ENCODE results near the gene PRSS16.
A peak's percentile ranks its signal among the peaks of the same experiment; 100 is the strongest.

Gene PRSS16

GRCh38 chr6:27248783-27249182 lies 1.3 kb downstream of the PRSS16 start:
- no peak for TF ChIP-seq CTCF (conservative IDR thresholded peaks at IDR 0.05; ENCODE audit: control insufficient read depth, insufficient read depth, low read depth, low read length)
- H3K4me3 ChIP-seq (ENCODE audit: control insufficient read depth, low read depth, low read length), result no peak overlapping the region
- no peak for DNase-seq (ENCODE audit: low read depth)

DNA sequence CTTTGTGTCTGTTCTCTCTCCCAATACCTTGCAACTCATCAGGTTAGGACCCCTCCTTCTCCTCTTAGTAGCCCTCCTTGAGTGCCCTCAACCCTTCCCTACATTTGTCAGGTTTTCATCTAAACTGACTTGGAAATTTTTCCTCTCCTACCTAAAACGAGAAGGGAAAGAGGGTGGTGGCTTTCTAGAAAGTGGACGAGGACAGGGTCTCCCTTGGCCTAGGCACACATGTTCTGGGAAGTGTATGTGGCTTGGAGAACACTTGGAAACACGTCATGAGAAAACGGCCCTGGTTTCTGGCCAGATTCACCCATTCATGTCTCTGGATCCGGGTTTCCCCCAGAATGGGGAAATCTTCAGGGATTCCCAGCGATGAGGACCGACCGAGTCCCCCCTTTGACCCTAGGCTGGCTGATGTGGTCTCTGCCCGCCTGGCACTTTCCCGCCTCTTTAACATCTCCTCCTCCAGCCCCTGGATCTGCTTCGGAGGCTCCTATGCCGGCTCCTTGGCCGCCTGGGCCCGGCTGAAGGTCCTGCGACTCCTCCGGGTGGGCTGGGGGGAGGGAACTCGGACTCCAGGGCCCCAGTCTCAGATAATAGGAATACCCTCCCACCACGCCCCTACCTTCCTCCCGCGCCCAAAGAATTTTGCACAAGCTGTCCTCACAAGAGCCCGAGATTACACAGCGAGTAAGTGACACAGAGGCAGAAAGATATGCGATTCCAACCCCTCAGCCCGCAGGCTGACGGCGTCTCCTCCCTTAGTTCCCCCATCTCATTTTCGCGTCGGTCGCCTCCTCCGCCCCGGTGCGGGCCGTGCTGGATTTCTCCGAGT lies 3.0 kb downstream of the PRSS16 start:
- H3K4me3 ChIP-seq (ENCODE audit: control insufficient read depth, low read depth, low read length), result peak overlapping the region; percentile 62
- TF ChIP-seq CTCF (conservative IDR thresholded peaks at IDR 0.05; ENCODE audit: control insufficient read depth, insufficient read depth, low read depth, low read length), result no peak
- DNase-seq (ENCODE audit: low read depth), result no peak

DNA sequence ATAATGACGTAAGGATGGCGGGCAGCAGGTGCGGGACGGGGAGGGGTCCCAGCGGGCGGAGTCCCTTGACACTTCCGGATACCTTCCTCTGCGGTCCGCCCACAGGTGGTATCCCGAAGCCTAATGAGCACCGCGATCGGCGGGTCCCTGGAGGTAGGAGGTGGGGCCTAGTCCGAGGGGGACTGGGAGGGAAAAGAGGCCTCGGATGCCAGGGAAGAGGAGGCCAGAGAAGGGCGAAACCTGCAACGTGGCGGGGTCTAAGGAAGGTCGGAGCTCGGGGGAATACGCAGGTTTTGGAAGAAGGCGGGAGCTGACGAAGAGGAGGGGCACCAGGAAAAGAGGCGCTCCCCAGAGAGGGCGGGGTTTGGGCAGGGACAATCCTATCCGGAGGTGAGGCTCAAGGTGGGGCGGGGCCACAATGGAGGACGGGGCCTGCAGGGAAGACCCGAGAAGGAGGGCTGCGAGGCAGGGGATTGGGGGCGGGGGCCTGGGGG lies 3.7 kb downstream of the PRSS16 start:
- no peak for DNase-seq (ENCODE audit: low read depth)
- no peak for TF ChIP-seq CTCF (conservative IDR thresholded peaks at IDR 0.05; ENCODE audit: control insufficient read depth, insufficient read depth, low read depth, low read length)
- peak overlapping the region; percentile 62 for H3K4me3 ChIP-seq (ENCODE audit: control insufficient read depth, low read depth, low read length)

DNA sequence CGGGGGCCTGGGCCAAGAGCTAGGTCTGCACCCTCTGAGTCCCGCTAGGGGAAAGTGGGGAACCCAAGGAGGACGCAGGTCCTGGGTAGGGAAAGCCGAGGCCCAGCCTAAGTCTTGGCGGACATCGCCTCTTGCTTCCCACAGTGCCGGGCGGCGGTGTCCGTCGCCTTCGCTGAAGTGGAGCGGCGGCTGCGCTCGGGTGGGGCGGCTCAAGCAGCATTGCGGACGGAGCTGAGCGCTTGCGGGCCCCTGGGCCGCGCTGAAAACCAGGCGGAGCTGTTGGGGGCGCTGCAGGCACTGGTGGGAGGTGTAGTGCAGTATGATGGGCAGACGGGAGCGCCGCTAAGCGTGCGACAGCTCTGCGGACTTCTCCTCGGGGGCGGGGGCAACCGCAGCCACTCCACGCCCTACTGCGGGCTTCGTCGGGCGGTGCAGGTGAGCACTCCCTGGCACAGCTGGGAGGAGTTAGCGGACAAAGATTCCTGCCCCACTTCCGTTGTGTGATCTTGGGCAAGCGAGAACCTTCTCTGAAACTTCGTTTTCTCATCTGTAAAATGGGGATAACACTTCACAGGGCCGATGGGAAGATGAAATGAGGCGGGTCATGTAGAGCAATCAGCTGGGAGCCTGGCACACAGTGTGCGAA lies 4.2 kb downstream of the PRSS16 start:
- peak overlapping the region; percentile 62 for H3K4me3 ChIP-seq (ENCODE audit: control insufficient read depth, low read depth, low read length)
- DNase-seq (ENCODE audit: low read depth), result peak; percentile 64
- peak; percentile 40 for TF ChIP-seq CTCF (conservative IDR thresholded peaks at IDR 0.05; ENCODE audit: control insufficient read depth, insufficient read depth, low read depth, low read length)

- H3K4me3 ChIP-seq (ENCODE audit: control insufficient read depth, low read depth, low read length), result no peak overlapping the region
- no peak for TF ChIP-seq CTCF (conservative IDR thresholded peaks at IDR 0.05; ENCODE audit: control insufficient read depth, insufficient read depth, low read depth, low read length)
- DNase-seq (ENCODE audit: low read depth), result no peak
Observed at GRCh38 chr6:27254566-27254965, 7.1 kb downstream of the PRSS16 start.

- no peak overlapping the region for H3K4me3 ChIP-seq (ENCODE audit: control insufficient read depth, low read depth, low read length)
- DNase-seq (ENCODE audit: low read depth), result no peak
- no peak for TF ChIP-seq CTCF (conservative IDR thresholded peaks at IDR 0.05; ENCODE audit: control insufficient read depth, insufficient read depth, low read depth, low read length)
Observed at GRCh38 chr6:27255866-27256265, 8.4 kb downstream of the PRSS16 start.
